HCT116 (cell line): ENCODE data around the gene CEACAM19. TPM values are rescaled to one million over a fixed set of nuclear protein-coding genes. Genes with fewer than 3 reads are reported as not detected.
A peak's percentile ranks its signal among the peaks of the same experiment; 100 is the strongest.

Experiments used
- ATAC-seq: fragments of 200-7000 bp; cut with Tn5 transposase; 2 replicates; pipeline ENCODE4 v1.9.1; 2020; ENCODE audit warnings: mild to moderate bottlenecking, moderate library complexity
- BruUV-seq: library from RNA; stranded (reverse); fragments of 400-500 nt; replicated peaks from 2 replicates; lab custom pipeline; 2021; lab: Mats Ljungman, UMichigan
- CTCF ChIA-PET: fragments of 300-600 bp; sonication (Branson Sonifier 250); formaldehyde crosslinking; loops from one replicate; lab custom pipeline; 2021; ENCODE audit warnings: antibody characterized with exemption; lab: Charles Lee
- POLR2A ChIA-PET: fragments of 300-600, 350-600 bp; sonication (Branson Sonifier 250); formaldehyde crosslinking; loops from one replicate; lab custom pipeline; 2021; ENCODE audit warnings: antibody characterized with exemption; lab: Charles Lee
- RAD21 ChIA-PET, 2 experiments: fragments of 300-600 bp; sonication (Branson Sonifier 250); formaldehyde crosslinking; loops; one replicate each; lab custom pipeline; 2023; ENCODE audit warnings: low total read pairs in 2 of 2; ENCODE audit not compliant: uncharacterized antibody in 2 of 2, unreplicated experiment in 2 of 2, low non-redundant PET in 1 of 2; lab: Charles Lee
- DNase-seq: peaks from one replicate; pipeline ENCODE4 v3.0.0-alpha.2; 2010; ENCODE audit warnings: low read depth, low spot score
- H2AFZ ChIP-seq: fragments of 200-600 bp; shearing (Covaris generic), sonication (generic); 2 replicates; pipeline ENCODE4 v1.6.1; 2017; ENCODE audit warnings: low read depth, mixed run types, mixed read lengths, antibody characterized with exemption, low read length; ENCODE audit not compliant: poor library complexity, severe bottlenecking
- H3K27ac ChIP-seq: 2 replicates; pipeline ENCODE4 v1.5.1; 2012; ENCODE audit warnings: low read depth, low read length
- H3K27me3 ChIP-seq: fragments of 200-600 bp; sonication (generic); 2 replicates; pipeline ENCODE4 v1.6.1; 2016; ENCODE audit warnings: mixed run types, low read length, mixed read lengths; ENCODE audit not compliant: insufficient read depth
- H3K36me3 ChIP-seq, 2 experiments: fragments of 200-500 bp in 1 of 2; fragments of 200-600 bp in 1 of 2; sonication (Bioruptor generic) in 1 of 2; sonication (generic) in 1 of 2; 2 replicates each; pipeline versions ENCODE4 v1.5.1 to v1.6.1; 2014 to 2016; ENCODE audit warnings: low read length in 2 of 2, inconsistent platforms in 1 of 2, mixed read lengths in 1 of 2, mixed run types in 1 of 2; ENCODE audit not compliant: insufficient read depth in 2 of 2, control insufficient read depth in 1 of 2
- H3K4me1 ChIP-seq, 2 experiments: fragments of 200-600 bp in 1 of 2; sonication (generic) in 1 of 2; 2 replicates each; pipeline versions ENCODE4 v1.5.1 to v1.6.1; 2012 to 2017; ENCODE audit warnings: low read length in 2 of 2, inconsistent platforms in 1 of 2, mild to moderate bottlenecking in 1 of 2, mixed read lengths in 1 of 2, mixed run types in 1 of 2, moderate library complexity in 1 of 2; ENCODE audit not compliant: insufficient read depth in 2 of 2, control insufficient read depth in 1 of 2
- H3K4me2 ChIP-seq: fragments of 200-600 bp; sonication (generic); 2 replicates; pipeline ENCODE4 v1.6.1; 2017; ENCODE audit warnings: mixed run types, low read length, mixed read lengths
- H3K4me3 ChIP-seq, 2 experiments: fragments of 200-600 bp in 1 of 2; sonication (generic) in 1 of 2; replicated peaks in 1 of 2; 2 replicates each; pipeline ENCODE4 v1.5.1; 2011 to 2016; ENCODE audit warnings: low read length in 2 of 2, control low read depth in 1 of 2, low read depth in 1 of 2, mild to moderate bottlenecking in 1 of 2, mixed read lengths in 1 of 2, mixed run types in 1 of 2
- H3K79me2 ChIP-seq: fragments of 200-600 bp; sonication (generic); 2 replicates; pipeline ENCODE4 v1.6.1; 2017; ENCODE audit warnings: mild to moderate bottlenecking, mixed run types, low read length, moderate library complexity, mixed read lengths; ENCODE audit not compliant: insufficient read depth
- H3K9ac ChIP-seq: fragments of 200-600 bp; sonication (generic); 2 replicates; pipeline ENCODE4 v1.6.1; 2016; ENCODE audit warnings: low read length, mixed read lengths
- H3K9me2 ChIP-seq: fragments of 200-600 bp; sonication (generic), shearing (Covaris generic); 2 replicates; pipeline ENCODE4 v1.6.1; 2017; ENCODE audit warnings: mixed run types, mild to moderate bottlenecking, moderate library complexity; ENCODE audit not compliant: insufficient read depth
- H3K9me3 ChIP-seq, 2 experiments: fragments of 200-500 bp in 1 of 2; fragments of 200-600 bp in 1 of 2; sonication (Bioruptor generic) in 1 of 2; sonication (generic) in 1 of 2; 2 replicates each; pipeline ENCODE4 v1.6.1; 2014 to 2017; ENCODE audit warnings: low read length in 2 of 2, mixed read lengths in 2 of 2, inconsistent platforms in 1 of 2, low read depth in 1 of 2, mild to moderate bottlenecking in 1 of 2, mixed run types in 1 of 2, moderate library complexity in 1 of 2; ENCODE audit not compliant: control insufficient read depth in 1 of 2, insufficient read depth in 1 of 2
- H4K20me1 ChIP-seq: fragments of 200-600 bp; sonication (generic), shearing (Covaris generic); 2 replicates; pipeline ENCODE4 v1.6.1; 2017; ENCODE audit warnings: mixed run types, mild to moderate bottlenecking, moderate library complexity; ENCODE audit not compliant: insufficient read depth
- CBX3 ChIP-seq: IDR thresholded peaks from 2 replicates; pipeline ENCODE4 v1.6.1; 2012; ENCODE audit warnings: low read depth
- CEBPB ChIP-seq: IDR thresholded peaks from 2 replicates; pipeline ENCODE4 v1.6.1; 2012; ENCODE audit warnings: low read depth
- CTCF ChIP-seq, 3 experiments: fragments of 200-600 bp in 1 of 3; sonication (generic) in 1 of 3; IDR thresholded peaks in 2 of 3; conservative IDR thresholded peaks in 1 of 3; 2 replicates each; pipeline ENCODE4 v1.5.1; 2012 to 2017; ENCODE audit warnings: low read depth in 2 of 3, low read length in 2 of 3, antibody characterized with exemption in 1 of 3, borderline replicate concordance in 1 of 3, control low read depth in 1 of 3, mild to moderate bottlenecking in 1 of 3, mixed read lengths in 1 of 3, mixed run types in 1 of 3, moderate library complexity in 1 of 3; ENCODE audit not compliant: insufficient read depth in 1 of 3
- EGR1 ChIP-seq: IDR thresholded peaks from 2 replicates; pipeline ENCODE4 v1.6.1; 2012; ENCODE audit warnings: low read depth
- ELF1 ChIP-seq: IDR thresholded peaks from 2 replicates; pipeline ENCODE4 v1.6.1; 2012; ENCODE audit warnings: low read depth, borderline replicate concordance
- EZH2phosphoT487 ChIP-seq: fragments of 200-600 bp; IDR thresholded peaks from 2 replicates; pipeline ENCODE4 v1.6.1; 2018; ENCODE audit warnings: antibody characterized with exemption, borderline replicate concordance
- FOSL1 ChIP-seq: IDR thresholded peaks from 2 replicates; pipeline ENCODE4 v1.6.1; 2012; ENCODE audit warnings: low read depth
- JUND ChIP-seq: IDR thresholded peaks from 2 replicates; pipeline ENCODE4 v1.6.1; 2012
- MAX ChIP-seq: IDR thresholded peaks from 2 replicates; pipeline ENCODE4 v1.6.1; 2012
- POLR2A ChIP-seq: IDR thresholded peaks from 2 replicates; pipeline ENCODE4 v1.7.0; 2011; ENCODE audit warnings: borderline replicate concordance; ENCODE audit not compliant: insufficient read depth, insufficient read length; ENCODE audit errors: extremely low read depth
- POLR2AphosphoS5 ChIP-seq: IDR thresholded peaks from 2 replicates; pipeline ENCODE4 v1.6.1; 2011; ENCODE audit warnings: mild to moderate bottlenecking, low read depth, low read length, moderate library complexity
- RAD21 ChIP-seq: IDR thresholded peaks from 2 replicates; pipeline ENCODE4 v1.6.1; 2012; ENCODE audit warnings: low read depth, mild to moderate bottlenecking
- SIN3A ChIP-seq: IDR thresholded peaks from 2 replicates; pipeline ENCODE4 v1.6.1; 2012; ENCODE audit warnings: low read depth
- SP1 ChIP-seq: IDR thresholded peaks from 2 replicates; pipeline ENCODE4 v1.6.1; 2012; ENCODE audit warnings: low read depth
- SRF ChIP-seq: IDR thresholded peaks from 2 replicates; pipeline ENCODE4 v1.6.1; 2012; ENCODE audit warnings: low read depth
- TCF7L2 ChIP-seq: IDR thresholded peaks from 2 replicates; pipeline ENCODE4 v1.7.0; 2011; ENCODE audit warnings: borderline replicate concordance, inconsistent platforms; ENCODE audit not compliant: insufficient read depth, insufficient read length; ENCODE audit errors: extremely low read depth
- YY1 ChIP-seq: IDR thresholded peaks from 2 replicates; pipeline ENCODE4 v1.6.1; 2011; ENCODE audit warnings: low read length, low read depth, moderate library complexity, mild to moderate bottlenecking; ENCODE audit not compliant: insufficient replicate concordance; ENCODE audit errors: extremely low read depth
- ZFX ChIP-seq: fragments of 450-650 bp; IDR thresholded peaks from 2 replicates; pipeline ENCODE4 v1.6.1; 2017
- ZNF274 ChIP-seq: fragments of 200-500 bp; sonication (Bioruptor generic); IDR thresholded peaks from 2 replicates; pipeline ENCODE4 v1.6.1; 2014; ENCODE audit warnings: mild to moderate bottlenecking, low read depth, low read length, inconsistent platforms
- intact Hi-C: fragments of 100-400 bp; cut with micrococcal nuclease; formaldehyde crosslinking; loops from 2 replicates; pipeline ENCODE4 v1.10.0; 2022
- total RNA-seq: library from RNA; stranded (reverse); gene quantifications from one replicate; pipeline ENCODE4 v1.2.1, GENCODE V29; 2021; ENCODE audit not compliant: unreplicated experiment
- TF ChIP-seq, protein P1 (sequence below): IDR thresholded peaks from 2 replicates; pipeline ENCODE4 v1.6.1; 2012; ENCODE audit warnings: low read depth
- TF ChIP-seq, protein P2 (sequence below): IDR thresholded peaks from 2 replicates; pipeline ENCODE4 v1.6.1; 2012

CEACAM19 gene
- total RNA-seq, 1 experiment from 2014 or later, result 4.0 TPM

DNA sequence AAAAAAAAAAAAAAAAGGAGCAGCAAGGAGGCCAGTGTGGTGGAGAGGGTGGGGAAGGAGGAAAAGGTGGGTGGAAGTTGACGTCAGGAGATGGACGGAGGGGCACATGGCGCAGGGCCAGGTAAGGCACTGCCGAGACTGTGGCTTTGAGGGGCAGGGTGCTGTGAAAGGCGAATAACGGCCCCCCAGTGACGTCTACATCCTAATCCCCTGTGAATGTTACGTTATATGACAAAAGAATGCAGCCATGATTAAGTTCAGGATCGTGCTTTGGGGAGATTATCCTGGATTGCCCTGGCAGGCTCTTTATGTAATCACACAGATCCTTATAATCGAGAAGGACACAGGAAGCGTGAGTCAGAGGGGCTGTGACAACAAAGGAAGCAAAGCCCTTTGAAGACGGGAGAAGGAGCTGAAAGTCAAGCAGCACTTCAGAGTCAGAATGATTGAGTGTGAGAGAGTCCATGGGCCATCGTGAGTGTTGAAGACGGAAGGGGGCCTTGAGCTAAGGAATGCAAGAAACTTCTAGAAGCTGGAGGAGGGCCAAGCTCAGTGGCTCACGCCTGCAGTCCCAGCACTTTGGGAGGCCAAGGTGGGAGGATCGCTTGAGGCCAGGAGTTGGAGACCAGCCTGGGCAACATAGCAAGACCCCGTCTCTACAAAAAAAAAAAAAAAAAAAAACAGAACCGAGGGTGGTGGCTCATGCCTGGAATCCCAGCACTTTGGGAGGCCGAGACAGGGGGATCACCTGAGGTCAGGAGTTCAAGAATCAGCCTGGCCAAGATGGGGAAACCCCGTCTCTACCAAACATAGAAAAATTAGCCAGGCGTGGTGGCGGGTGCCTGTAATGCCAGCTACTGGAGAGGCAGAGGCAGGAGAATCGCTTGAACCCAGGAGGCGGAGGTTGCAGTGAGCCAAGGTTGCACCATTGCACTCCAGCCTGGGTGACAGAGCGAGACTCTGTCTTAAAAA is 13.9 kb downstream of the CEACAM19 start:
- H3K9me2 ChIP-seq, result no peaks in the 10 kb centered on the region
- H3K36me3 ChIP-seq, result no peaks in the 10 kb centered on the region
- H3K4me1 ChIP-seq, result peaks cover 44 to 77% of the 10 kb centered on the region in 2 experiments
- H2AFZ ChIP-seq, result peak overlapping the region; percentile 9
- ATAC-seq (peak; percentile 67), DNase-seq (peak; percentile 95)
- H3K4me2 ChIP-seq, result peak overlapping the region; percentile 66
- H3K27ac ChIP-seq, result peak overlapping the region; percentile 69
- CTCF ChIA-PET, result interaction anchor here (1.0 to 1.8 kb wide), 4 partner anchors 9 to 114 kb away, joined by 3 to 8 read pairs (median 6); no protein-coding TSS in a partner anchor
- peak overlapping the region; percentile 40 for H3K9ac ChIP-seq
- H3K9me3 ChIP-seq, result no peaks in the 10 kb centered on the region
- H3K27me3 ChIP-seq, result no peaks in the 10 kb centered on the region
- no peaks in the 10 kb centered on the region for H4K20me1 ChIP-seq
- RAD21 ChIA-PET, result interaction anchor here (0.7 to 0.9 kb wide), 3 partner anchors 32 to 108 kb away, joined by 6 to 7 read pairs (median 7); no protein-coding TSS in a partner anchor
- intact Hi-C loops, result loop anchor here (10.0 kb wide), 1 partner anchor 160 kb away; the partner anchor contains the start of gene NECTIN2
- H3K4me3 ChIP-seq, result peak overlapping the region; percentile 31 to 41
- no peaks in the 10 kb centered on the region for H3K79me2 ChIP-seq
- POLR2A ChIA-PET, result interaction anchor here (0.5 to 1.0 kb wide), 3 partner anchors 8 to 86 kb away, joined by 3 to 4 read pairs (median 3); no protein-coding TSS in a partner anchor
- BruUV-seq, result TSS peak; percentile 66
- TF ChIP-seq ZNF274, result no peak
- TF ChIP-seq ELF1, result no peak; the same call in 1 of the 2 replicates
- peak; percentile 17; the same call in 1 of the 2 replicates for TF ChIP-seq RAD21
- TF ChIP-seq MAX, result peak; percentile 84
- TF ChIP-seq FOSL1, result peak; percentile 89
- TF ChIP-seq POLR2AphosphoS5, result peak; percentile 39
- TF ChIP-seq CEBPB, result peak; percentile 84
- peak; percentile 99 for TF ChIP-seq TCF7L2
- TF ChIP-seq EGR1, result peak; percentile 71
- TF ChIP-seq CTCF (IDR thresholded peaks at IDR 0.05 in 2 of 3, conservative IDR thresholded peaks at IDR 0.05 in 1 of 3; ENCODE audit: borderline replicate concordance in 1 of 3, insufficient read depth in 1 of 3, low read depth in 2 of 3, low read length in 2 of 3), result no peak
- no peak for TF ChIP-seq SRF
- TF ChIP-seq, protein P1, sequence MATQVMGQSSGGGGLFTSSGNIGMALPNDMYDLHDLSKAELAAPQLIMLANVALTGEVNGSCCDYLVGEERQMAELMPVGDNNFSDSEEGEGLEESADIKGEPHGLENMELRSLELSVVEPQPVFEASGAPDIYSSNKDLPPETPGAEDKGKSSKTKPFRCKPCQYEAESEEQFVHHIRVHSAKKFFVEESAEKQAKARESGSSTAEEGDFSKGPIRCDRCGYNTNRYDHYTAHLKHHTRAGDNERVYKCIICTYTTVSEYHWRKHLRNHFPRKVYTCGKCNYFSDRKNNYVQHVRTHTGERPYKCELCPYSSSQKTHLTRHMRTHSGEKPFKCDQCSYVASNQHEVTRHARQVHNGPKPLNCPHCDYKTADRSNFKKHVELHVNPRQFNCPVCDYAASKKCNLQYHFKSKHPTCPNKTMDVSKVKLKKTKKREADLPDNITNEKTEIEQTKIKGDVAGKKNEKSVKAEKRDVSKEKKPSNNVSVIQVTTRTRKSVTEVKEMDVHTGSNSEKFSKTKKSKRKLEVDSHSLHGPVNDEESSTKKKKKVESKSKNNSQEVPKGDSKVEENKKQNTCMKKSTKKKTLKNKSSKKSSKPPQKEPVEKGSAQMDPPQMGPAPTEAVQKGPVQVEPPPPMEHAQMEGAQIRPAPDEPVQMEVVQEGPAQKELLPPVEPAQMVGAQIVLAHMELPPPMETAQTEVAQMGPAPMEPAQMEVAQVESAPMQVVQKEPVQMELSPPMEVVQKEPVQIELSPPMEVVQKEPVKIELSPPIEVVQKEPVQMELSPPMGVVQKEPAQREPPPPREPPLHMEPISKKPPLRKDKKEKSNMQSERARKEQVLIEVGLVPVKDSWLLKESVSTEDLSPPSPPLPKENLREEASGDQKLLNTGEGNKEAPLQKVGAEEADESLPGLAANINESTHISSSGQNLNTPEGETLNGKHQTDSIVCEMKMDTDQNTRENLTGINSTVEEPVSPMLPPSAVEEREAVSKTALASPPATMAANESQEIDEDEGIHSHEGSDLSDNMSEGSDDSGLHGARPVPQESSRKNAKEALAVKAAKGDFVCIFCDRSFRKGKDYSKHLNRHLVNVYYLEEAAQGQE, result no peak
- TF ChIP-seq YY1, result no peak
- TF ChIP-seq, protein P2, sequence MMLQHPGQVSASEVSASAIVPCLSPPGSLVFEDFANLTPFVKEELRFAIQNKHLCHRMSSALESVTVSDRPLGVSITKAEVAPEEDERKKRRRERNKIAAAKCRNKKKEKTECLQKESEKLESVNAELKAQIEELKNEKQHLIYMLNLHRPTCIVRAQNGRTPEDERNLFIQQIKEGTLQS, result no peak
- peak; percentile 91 for TF ChIP-seq SP1
- peak; percentile 93 for TF ChIP-seq JUND
- TF ChIP-seq CBX3, result peak; percentile 94
- TF ChIP-seq EZH2phosphoT487, result no peak
- TF ChIP-seq ZFX, result no peak
- no peak; the same call in 1 of the 2 replicates for TF ChIP-seq SIN3A
- peak; percentile 25 for TF ChIP-seq POLR2A
